Activated CD8-positive, alpha-beta T cell treated with anti-CD3 and anti-CD28 coated beads, Interleukin-2, amount 10 ng/mL, durations not matched to agents 7 days and 5 days (primary cell): ENCODE results near the gene DIAPH1. TPM values are rescaled to one million over a fixed set of nuclear protein-coding genes. Genes with fewer than 3 reads are reported as not detected.

Source experiments
- ATAC-seq: fragments of 150-1000 bp; cut with Tn5 transposase; one replicate; pipeline ENCODE4 v1.10.0; 2021; ENCODE audit warnings: moderate library complexity
- CTCF ChIA-PET: fragments of 350-600 bp; sonication (Branson Sonifier 250); formaldehyde crosslinking; loops from one replicate; lab custom pipeline; 2021; ENCODE audit warnings: antibody characterized with exemption; lab: Charles Lee
- POLR2A ChIA-PET: fragments of 350-600 bp; sonication (Branson Sonifier 250); formaldehyde crosslinking; loops from one replicate; lab custom pipeline; 2021; ENCODE audit warnings: antibody characterized with exemption; lab: Charles Lee
- DNase-seq: peaks from one replicate; pipeline ENCODE4 v3.0.0-alpha.2; 2020
- H3K27ac Mint-ChIP-seq: one replicate; pipeline ENCODE4 v1.8.0; 2021; ENCODE audit warnings: mild to moderate bottlenecking, mixed read lengths
- H3K27me3 Mint-ChIP-seq: one replicate; pipeline ENCODE4 v1.8.0; 2021; ENCODE audit warnings: low read depth, mixed read lengths
- H3K36me3 Mint-ChIP-seq: one replicate; pipeline ENCODE4 v1.8.0; 2021; ENCODE audit warnings: low read depth, mixed read lengths
- H3K4me1 Mint-ChIP-seq: one replicate; pipeline ENCODE4 v1.8.0; 2021; ENCODE audit warnings: low read depth, mixed read lengths
- H3K4me3 Mint-ChIP-seq: one replicate; pipeline ENCODE4 v1.8.0; 2021; ENCODE audit warnings: mild to moderate bottlenecking, mixed read lengths
- H3K9me3 Mint-ChIP-seq: one replicate; pipeline ENCODE4 v1.8.0; 2022; ENCODE audit warnings: mixed read lengths; ENCODE audit not compliant: insufficient read depth
- total RNA-seq, 2 experiments: library from RNA; stranded (reverse); gene quantifications; one replicate each; pipeline ENCODE4 v1.2.3, GENCODE V29; 2021

Gene DIAPH1
- total RNA-seq, 2 experiments from 2014 or later = 281 to 286 TPM

- peaks cover 81% of the 10 kb centered on the region for H3K27me3 Mint-ChIP-seq
- ChIA-PET POLR2A (no interaction called here), CTCF (no interaction called here)
- ATAC-seq = no peak
- no peaks in the 10 kb centered on the region for H3K9me3 Mint-ChIP-seq
- no peak overlapping the region for H3K27ac Mint-ChIP-seq
- peaks cover 2% of the 10 kb centered on the region for H3K36me3 Mint-ChIP-seq
- DNase-seq = no peak
- H3K4me1 Mint-ChIP-seq = peaks cover 4% of the 10 kb centered on the region
- H3K4me3 Mint-ChIP-seq = no peak overlapping the region
Measured at GRCh38 chr5:141490271-141490670, 128.5 kb downstream of the DIAPH1 start.

- H3K27ac Mint-ChIP-seq = no peak overlapping the region
- DNase-seq (no peak), ATAC-seq (no peak)
- H3K27me3 Mint-ChIP-seq = peaks cover 83% of the 10 kb centered on the region
- peaks cover 8% of the 10 kb centered on the region for H3K4me1 Mint-ChIP-seq
- POLR2A ChIA-PET = no interaction called here
- H3K36me3 Mint-ChIP-seq = peaks cover 2% of the 10 kb centered on the region
- H3K9me3 Mint-ChIP-seq = no peaks in the 10 kb centered on the region
- no peak overlapping the region for H3K4me3 Mint-ChIP-seq
- CTCF ChIA-PET = no interaction called here
Measured at GRCh38 chr5:141489841-141490240, 129.0 kb downstream of the DIAPH1 start.

GRCh38 chr5:141488591-141489561, 129.9 kb downstream of the DIAPH1 start, which contains the start of gene PCDHGC5:
Gene PCDHGC5 (plus strand): TSS chr5:141489081. CDS start chr5:141489241, 160 bp downstream.
- peaks cover 83% of the 10 kb centered on the region for H3K27me3 Mint-ChIP-seq
- peaks cover 2% of the 10 kb centered on the region for H3K36me3 Mint-ChIP-seq
- no peak within 1 kb of the TSS for H3K4me3 Mint-ChIP-seq
- no peak for DNase-seq
- ChIA-PET CTCF (no interaction called here), POLR2A (no interaction called here)
- peaks cover 8% of the 10 kb centered on the region for H3K4me1 Mint-ChIP-seq
- no peak for ATAC-seq
- H3K9me3 Mint-ChIP-seq = no peaks in the 10 kb centered on the region
- no peak within 1 kb of the TSS for H3K27ac Mint-ChIP-seq

GRCh38 chr5:141487131-141487530, 131.7 kb downstream of the DIAPH1 start:
- Mint-ChIP-seq H3K4me3 (no peak overlapping the region), H3K4me1 (peaks cover 6% of the 10 kb centered on the region), H3K27me3 (peaks cover 83% of the 10 kb centered on the region), H3K27ac (no peak overlapping the region), H3K9me3 (no peaks in the 10 kb centered on the region), H3K36me3 (peaks cover 2% of the 10 kb centered on the region)
- CTCF ChIA-PET = interaction anchor here (1.7 kb wide), 1 partner anchor 12 kb away, joined by 3 read pairs; the partner anchor contains the start of gene PCDHGC3
- POLR2A ChIA-PET = no interaction called here
- DNase-seq = no peak
- ATAC-seq = no peak

GRCh38 chr5:141486091-141486490, 132.7 kb downstream of the DIAPH1 start:
- H3K27me3 Mint-ChIP-seq = peaks cover 78% of the 10 kb centered on the region
- H3K36me3 Mint-ChIP-seq = no peaks in the 10 kb centered on the region
- H3K4me3 Mint-ChIP-seq = no peak overlapping the region
- ChIA-PET POLR2A (no interaction called here), CTCF (interaction anchor here (1.3 to 1.7 kb wide), 2 partner anchors 11 to 166 kb away, joined by 3 read pairs; partner anchors contain the start of genes PCDHGC3 and TAF7)
- no peak overlapping the region for H3K27ac Mint-ChIP-seq
- no peaks in the 10 kb centered on the region for H3K9me3 Mint-ChIP-seq
- DNase-seq = no peak
- H3K4me1 Mint-ChIP-seq = peaks cover 3% of the 10 kb centered on the region
- no peak for ATAC-seq

- peaks cover 3% of the 10 kb centered on the region for H3K4me1 Mint-ChIP-seq
- ATAC-seq (no peak), DNase-seq (no peak)
- no peak overlapping the region for H3K4me3 Mint-ChIP-seq
- no peaks in the 10 kb centered on the region for H3K36me3 Mint-ChIP-seq
- no peak overlapping the region for H3K27ac Mint-ChIP-seq
- H3K9me3 Mint-ChIP-seq = no peaks in the 10 kb centered on the region
- CTCF ChIA-PET = interaction anchor here (0.8 to 1.7 kb wide), 6 partner anchors 10 to 165 kb away, joined by 3 to 4 read pairs (median 3); partner anchors contain the start of genes PCDHGA11, PCDHGC3 and TAF7
- POLR2A ChIA-PET = no interaction called here
- peaks cover 76% of the 10 kb centered on the region for H3K27me3 Mint-ChIP-seq
Measured at GRCh38 chr5:141485321-141486055, 133.3 kb downstream of the DIAPH1 start.

GRCh38 chr5:141484641-141485311, 134.0 kb downstream of the DIAPH1 start, which contains the start of gene PCDHGC4:
Gene PCDHGC4 (plus strand): TSS chr5:141485030. CDS start chr5:141485174, 144 bp downstream.
- no peak for ATAC-seq
- CTCF ChIA-PET = interaction anchor here (0.8 to 1.3 kb wide), 5 partner anchors 23 to 165 kb away, joined by 3 to 4 read pairs (median 3); partner anchors contain the start of genes PCDHGA11 and TAF7
- DNase-seq = no peak

GRCh38 chr5:141484310-141484640, 134.5 kb downstream of the DIAPH1 start:
- no peak for ATAC-seq
- Mint-ChIP-seq H3K9me3 (no peaks in the 10 kb centered on the region), H3K4me1 (peaks cover 3% of the 10 kb centered on the region), H3K4me3 (no peak overlapping the region), H3K27me3 (peaks cover 74% of the 10 kb centered on the region), H3K36me3 (no peaks in the 10 kb centered on the region), H3K27ac (no peak overlapping the region)
- ChIA-PET CTCF (no interaction called here), POLR2A (interaction anchor here (1.5 kb wide), 1 partner anchor 9 kb away, joined by 3 read pairs; no protein-coding TSS in a partner anchor)
- no peak for DNase-seq

More at GRCh38 chr5:141484641-141485311, 134.0 kb downstream of the DIAPH1 start, which contains the start of gene PCDHGC4:
- peaks cover 3% of the 10 kb centered on the region for H3K4me1 Mint-ChIP-seq
- POLR2A ChIA-PET = interaction anchor here (1.5 kb wide), 1 partner anchor 8 kb away, joined by 3 read pairs; no protein-coding TSS in a partner anchor
- H3K27ac Mint-ChIP-seq = no peak within 1 kb of the TSS
- no peaks in the 10 kb centered on the region for H3K9me3 Mint-ChIP-seq
- peaks cover 74% of the 10 kb centered on the region for H3K27me3 Mint-ChIP-seq
- no peaks in the 10 kb centered on the region for H3K36me3 Mint-ChIP-seq
- no peak within 1 kb of the TSS for H3K4me3 Mint-ChIP-seq

- no peaks in the 10 kb centered on the region for H3K36me3 Mint-ChIP-seq
- ChIA-PET POLR2A (interaction anchor here (1.5 kb wide), 1 partner anchor 9 kb away, joined by 3 read pairs; no protein-coding TSS in a partner anchor), CTCF (no interaction called here)
- H3K9me3 Mint-ChIP-seq = no peaks in the 10 kb centered on the region
- H3K4me3 Mint-ChIP-seq = no peak overlapping the region
- DNase-seq (no peak), ATAC-seq (no peak)
- H3K27me3 Mint-ChIP-seq = peaks cover 73% of the 10 kb centered on the region
- peaks cover 3% of the 10 kb centered on the region for H3K4me1 Mint-ChIP-seq
- H3K27ac Mint-ChIP-seq = no peak overlapping the region
Measured at GRCh38 chr5:141483902-141484301, 134.9 kb downstream of the DIAPH1 start.

GRCh38 chr5:141479776-141480175, 139.0 kb downstream of the DIAPH1 start:
- no peaks in the 10 kb centered on the region for H3K9me3 Mint-ChIP-seq
- H3K36me3 Mint-ChIP-seq = peaks cover 3% of the 10 kb centered on the region
- no peak overlapping the region for H3K4me3 Mint-ChIP-seq
- DNase-seq (no peak), ATAC-seq (no peak)
- H3K27ac Mint-ChIP-seq = no peak overlapping the region
- H3K27me3 Mint-ChIP-seq = peaks cover 80% of the 10 kb centered on the region
- peaks cover 29% of the 10 kb centered on the region for H3K4me1 Mint-ChIP-seq
- ChIA-PET CTCF (no interaction called here), POLR2A (no interaction called here)
